HepG2 (cell line): ENCODE data around the gene PIMREG. TPM values are rescaled to one million over a fixed set of nuclear protein-coding genes. Genes with fewer than 3 reads are reported as not detected.
A peak's percentile ranks its signal among the peaks of the same experiment; 100 is the strongest.

Experiments used
- ARNTL ChIP-seq: sonication (generic); formaldehyde crosslinking; IDR thresholded peaks from 2 replicates; pipeline ENCODE4 v1.4.0; 2020; ENCODE audit warnings: mild to moderate bottlenecking, missing genetic modification reagents
- ATF1 ChIP-seq: IDR thresholded peaks from 2 replicates; pipeline ENCODE4 v1.6.1; 2016; ENCODE audit warnings: mild to moderate bottlenecking, control low read depth
- ATF2 ChIP-seq: sonication (generic); formaldehyde crosslinking; IDR thresholded peaks from 2 replicates; pipeline ENCODE4 v1.4.0; 2020; ENCODE audit warnings: missing genetic modification reagents
- EZH2 ChIP-seq: conservative IDR thresholded peaks from 2 replicates; pipeline ENCODE4 v1.6.1; 2012; ENCODE audit warnings: mild to moderate bottlenecking, low read depth, low read length, moderate library complexity
- GATAD2A ChIP-seq: IDR thresholded peaks from 2 replicates; pipeline ENCODE4 v1.6.1; 2016
- HCFC1 ChIP-seq: fragments of 150-350 bp; IDR thresholded peaks from 2 replicates; pipeline ENCODE4 v1.6.1; 2014; ENCODE audit warnings: low read depth, low read length
- HMGA1 ChIP-seq: sonication (generic); formaldehyde crosslinking; conservative IDR thresholded peaks from 2 replicates; pipeline ENCODE4 v1.4.0; 2020; ENCODE audit warnings: missing genetic modification reagents
- HNF4A ChIP-seq: sonication (generic); formaldehyde crosslinking; IDR thresholded peaks from 2 replicates; pipeline ENCODE4 v1.4.0; 2020; ENCODE audit warnings: missing genetic modification reagents
- IRF2 ChIP-seq: IDR thresholded peaks from 2 replicates; pipeline ENCODE4 v1.6.1; 2018; ENCODE audit warnings: missing genetic modification reagents, missing compliant biosample characterization
- ISX ChIP-seq: sonication (generic); formaldehyde crosslinking; conservative IDR thresholded peaks from 2 replicates; pipeline ENCODE4 v1.5.0; 2020; ENCODE audit warnings: missing genetic modification reagents
- JUNB ChIP-seq: sonication (generic); formaldehyde crosslinking; IDR thresholded peaks from 2 replicates; pipeline ENCODE4 v1.8.0; 2022; ENCODE audit warnings: missing genetic modification reagents, mild to moderate bottlenecking, borderline replicate concordance
- KAT8 ChIP-seq: IDR thresholded peaks from 2 replicates; pipeline ENCODE4 v1.6.1; 2016; ENCODE audit warnings: missing genetic modification reagents, missing compliant biosample characterization
- KDM2A ChIP-seq: sonication (generic); formaldehyde crosslinking; IDR thresholded peaks from 2 replicates; pipeline ENCODE4 v1.4.0; 2020; ENCODE audit warnings: low read depth, missing genetic modification reagents, borderline replicate concordance
- KLF16 ChIP-seq, 2 experiments: sonication (generic) in 1 of 2; formaldehyde crosslinking in 1 of 2; IDR thresholded peaks; 2 replicates each; pipeline versions ENCODE4 v1.6.1 to v1.8.0; 2016 to 2023; ENCODE audit warnings: missing genetic modification reagents in 2 of 2, missing compliant biosample characterization in 1 of 2
- NFRKB ChIP-seq: fragments of 450-650 bp; IDR thresholded peaks from 2 replicates; pipeline ENCODE4 v1.6.1; 2017
- PCBP2 ChIP-seq: fragments of 200-400 bp; formaldehyde crosslinking; optimal IDR thresholded peaks from 2 replicates; pipeline ENCODE3; 2018; ENCODE audit warnings: low read length, low read depth; ENCODE audit not compliant: poor library complexity, severe bottlenecking
- RBFOX2 ChIP-seq: fragments of 200-400 bp; formaldehyde crosslinking; IDR thresholded peaks from 2 replicates; pipeline ENCODE4 v1.6.1; 2017; ENCODE audit warnings: low read depth, mild to moderate bottlenecking, low read length
- SETDB1 ChIP-seq: sonication (generic); formaldehyde crosslinking; IDR thresholded peaks from 2 replicates; pipeline ENCODE4 v1.5.1; 2020; ENCODE audit warnings: missing genetic modification reagents, mild to moderate bottlenecking, borderline replicate concordance
- SIX1 ChIP-seq: sonication (generic); formaldehyde crosslinking; IDR thresholded peaks from 2 replicates; pipeline ENCODE4 v1.4.0; 2020; ENCODE audit warnings: missing genetic modification reagents, borderline replicate concordance
- SSRP1 ChIP-seq: IDR thresholded peaks from 2 replicates; pipeline ENCODE4 v1.6.1; 2016; ENCODE audit warnings: control low read depth
- ZBTB3 ChIP-seq: sonication (generic); formaldehyde crosslinking; IDR thresholded peaks from 2 replicates; pipeline ENCODE4 v1.4.0; 2020; ENCODE audit warnings: low read depth, mild to moderate bottlenecking, moderate library complexity, missing genetic modification reagents, borderline replicate concordance
- ZMAT3 ChIP-seq: sonication (generic); formaldehyde crosslinking; conservative IDR thresholded peaks from 2 replicates; pipeline ENCODE4 v1.7.0; 2021; ENCODE audit warnings: missing genetic modification reagents
- ZNF296 ChIP-seq: sonication (generic); formaldehyde crosslinking; conservative IDR thresholded peaks from 2 replicates; pipeline ENCODE4 v1.5.0; 2020; ENCODE audit warnings: mild to moderate bottlenecking, missing genetic modification reagents
- ZNF354B ChIP-seq: sonication (generic); formaldehyde crosslinking; IDR thresholded peaks from 2 replicates; pipeline ENCODE4 v1.8.0; 2022; ENCODE audit warnings: mild to moderate bottlenecking, missing genetic modification reagents
- ZNF460 ChIP-seq: sonication (generic); formaldehyde crosslinking; IDR thresholded peaks from 2 replicates; pipeline ENCODE4 v1.5.1; 2020; ENCODE audit warnings: missing genetic modification reagents, mild to moderate bottlenecking, borderline replicate concordance
- ZNF556 ChIP-seq: sonication (generic); formaldehyde crosslinking; IDR thresholded peaks from 2 replicates; pipeline ENCODE4 v1.4.0; 2020; ENCODE audit warnings: mild to moderate bottlenecking, missing genetic modification reagents, borderline replicate concordance
- ZNF576 ChIP-seq: sonication (generic); formaldehyde crosslinking; IDR thresholded peaks from 2 replicates; pipeline ENCODE4 v1.4.0; 2020; ENCODE audit warnings: mild to moderate bottlenecking, missing genetic modification reagents
- polyA plus RNA-seq, 8 experiments: library from polyadenylated mRNA; depleted of rRNA in 3 of 8; stranded (reverse) in 7 of 8; unstranded in 1 of 8; fragments of >200 nt; fragmentation: Illumina TruSeq in 4 of 8; extraction: Trizol in 4 of 8; gene quantifications; 2 replicates each; pipeline versions ENCODE4 v1.2.1 to v1.2.3, GENCODE V29; 2011 to 2016; ENCODE audit warnings: low read depth in 4 of 8, missing spikeins in 1 of 8, mixed read lengths in 1 of 8; ENCODE audit not compliant: insufficient read depth in 1 of 8
- total RNA-seq, 5 experiments: library from RNA; depleted of rRNA; stranded (reverse); fragments of >200 nt; fragmentation: Illumina TruSeq; extraction: Trizol; gene quantifications; 2 replicates each; pipeline ENCODE4 v1.2.3, GENCODE V29; 2016; ENCODE audit warnings: low read depth in 1 of 5
- TF ChIP-seq, protein P1 (sequence below): IDR thresholded peaks from 2 replicates; pipeline ENCODE4 v1.6.1; 2016; ENCODE audit warnings: missing genetic modification reagents, missing compliant biosample characterization

PIMREG gene
- total and polyA plus RNA-seq, 2 of the 13 experiments (the other 11 are each of a cell fraction or from before 2014, with no cell fraction given) = 15.6 to 30.3 TPM

DNA sequence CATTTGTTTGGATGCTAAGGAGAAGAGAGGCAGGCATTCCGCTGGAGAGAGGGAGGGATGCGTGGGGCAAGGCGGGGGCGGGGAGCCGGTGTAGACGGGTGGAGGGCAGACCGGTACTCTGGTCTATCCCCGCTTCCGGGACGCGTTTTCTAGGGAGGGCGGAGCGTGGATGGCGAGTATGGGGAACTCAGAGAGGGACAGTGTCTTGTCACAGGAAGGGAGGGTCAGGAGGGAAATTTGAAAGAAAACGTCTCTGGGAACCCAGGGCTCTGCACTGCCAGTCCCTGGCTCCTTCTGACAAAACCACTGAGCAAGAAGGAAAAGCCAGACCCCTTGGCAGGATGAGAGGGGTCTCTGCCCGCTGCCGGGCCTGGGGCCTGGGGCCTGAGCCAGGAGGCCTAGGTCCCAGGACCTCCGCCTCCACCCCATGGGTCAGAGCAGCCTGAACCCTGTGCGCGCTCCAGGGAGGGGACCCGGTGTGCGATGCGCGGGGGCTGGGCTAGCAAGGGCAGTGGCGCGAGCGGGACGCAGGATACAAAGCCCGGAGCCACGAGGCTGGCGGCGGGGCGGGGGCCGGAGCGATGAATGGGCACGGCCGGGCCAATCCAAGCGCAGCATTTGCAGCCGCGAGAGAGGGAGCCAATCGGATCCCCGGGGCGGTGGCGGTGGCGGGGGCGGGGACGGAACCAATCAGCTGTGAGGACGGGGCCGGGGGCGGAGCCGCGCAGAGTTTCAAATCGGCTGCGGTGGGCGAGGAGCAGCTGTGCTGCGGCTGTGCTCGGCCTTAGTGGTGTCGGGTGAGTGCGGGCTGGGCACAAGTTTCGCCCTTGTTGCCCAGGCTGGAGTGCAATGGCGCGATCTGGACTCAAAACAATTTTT lies at the start of gene PIMREG (continued):
- TF ChIP-seq ATF2 (CRISPR knock-in tag) (no peak), JUNB (CRISPR knock-in tag) (0 out of 2 replicates have a peak, but pooled peaks have one; percentile 11), GATAD2A (0 out of 2 replicates have a peak, but pooled peaks have one; percentile 20), ZNF460 (CRISPR knock-in tag) (no peak; the same call in 1 of the 2 replicates), EZH2 (no peak), IRF2 (CRISPR knock-in tag) (peak; percentile 23; the same call in 1 of the 2 replicates), SSRP1 (CRISPR knock-in tag) (no peak), ISX (CRISPR knock-in tag) (no peak), RBFOX2 (peak; percentile 82), KDM2A (CRISPR knock-in tag) (peak; percentile 56; the same call in 1 of the 2 replicates), ARNTL (CRISPR knock-in tag) (peak; percentile 85), KAT8 (CRISPR knock-in tag) (peak; percentile 59), KLF16 (CRISPR knock-in tag; IDR thresholded peaks at IDR 0.05) (peak in 1 of 2 experiments; percentile 83; a peak in 2 of 4 replicates), SETDB1 (CRISPR knock-in tag) (no peak), HCFC1 (no peak), HNF4A (CRISPR knock-in tag) (no peak), ZNF354B (CRISPR knock-in tag) (no peak), PCBP2 (no peak), ZNF556 (CRISPR knock-in tag) (peak; percentile 86; the same call in 1 of the 2 replicates), ATF1 (CRISPR knock-in tag) (no peak), SIX1 (CRISPR knock-in tag) (no peak; the same call in 1 of the 2 replicates), ZNF296 (CRISPR knock-in tag) (no peak), HMGA1 (CRISPR knock-in tag) (no peak), NFRKB (no peak), ZBTB3 (CRISPR knock-in tag) (no peak), ZMAT3 (CRISPR knock-in tag) (peak; percentile 74; the same call in 1 of the 2 replicates), ZNF576 (CRISPR knock-in tag) (0 out of 2 replicates have a peak, but pooled peaks have one; percentile 2)
- TF ChIP-seq, protein P1, sequence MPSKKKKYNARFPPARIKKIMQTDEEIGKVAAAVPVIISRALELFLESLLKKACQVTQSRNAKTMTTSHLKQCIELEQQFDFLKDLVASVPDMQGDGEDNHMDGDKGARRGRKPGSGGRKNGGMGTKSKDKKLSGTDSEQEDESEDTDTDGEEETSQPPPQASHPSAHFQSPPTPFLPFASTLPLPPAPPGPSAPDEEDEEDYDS = peak; percentile 54
